GF-D8 (cell line): ENCODE measurements around the gene DHTKD1.
"Not testable (repeated sequence)": the region's sequence is repeated elsewhere in the genome, so short reads cannot be mapped to it uniquely, and the experiment has no call there.

ENCODE experiments used
- DNase-seq: peaks from one replicate; lab custom pipeline; 2025; lab: John Stamatoyannopoulos, UW

DHTKD1 gene

DNA sequence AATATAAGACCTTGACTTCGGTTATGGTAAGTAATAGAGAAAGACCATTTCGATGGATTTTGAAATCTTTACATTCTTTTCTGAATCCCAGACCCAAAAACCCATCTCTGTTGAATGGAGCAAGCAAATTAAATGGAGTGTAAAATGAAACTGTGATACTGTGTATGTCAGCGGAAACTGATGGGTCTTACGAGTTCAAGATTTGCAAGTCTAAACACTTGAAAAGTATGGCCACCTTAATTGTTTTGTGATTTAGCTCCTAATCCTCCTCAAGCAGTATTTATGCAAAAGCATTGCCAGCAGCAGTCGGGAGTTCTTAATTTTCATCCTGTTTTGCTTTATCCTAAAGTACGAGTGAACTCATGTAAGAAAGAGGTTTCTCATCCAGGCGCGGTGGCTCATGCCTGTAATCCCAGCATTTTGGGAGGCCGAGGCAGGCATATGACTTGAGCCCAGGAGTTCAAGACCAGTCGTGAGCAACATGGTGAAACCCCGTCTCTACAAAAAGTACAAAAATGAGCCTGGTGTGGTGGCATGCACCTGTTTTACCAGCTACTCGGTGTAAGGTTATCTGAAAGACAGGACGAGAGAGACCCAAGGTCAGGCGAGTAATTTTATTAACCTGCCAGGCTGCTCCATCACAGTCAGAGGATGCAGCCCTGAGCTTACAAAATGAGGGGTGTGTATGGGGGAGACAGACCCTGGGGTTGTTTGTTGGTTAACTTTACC lies 5.8 kb upstream of the DHTKD1 start:
- no peak for DNase-seq

DNA sequence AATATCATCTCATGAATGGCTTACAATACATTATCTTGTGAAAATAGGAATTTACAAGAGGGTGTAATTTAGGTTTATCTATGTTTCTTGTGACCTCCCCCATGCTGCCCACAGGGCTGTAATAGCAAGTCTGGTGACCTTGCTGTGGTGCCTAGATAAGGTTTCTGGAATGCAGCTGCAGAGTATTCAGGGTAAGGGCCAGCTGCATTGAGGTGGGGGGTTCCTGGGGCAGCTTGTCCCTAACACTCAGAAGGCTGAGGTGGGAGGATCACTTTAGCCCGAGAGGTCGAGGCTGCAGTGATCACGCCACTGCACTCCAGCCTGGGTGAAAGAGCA lies 5.3 kb upstream of the DHTKD1 start:
- no peak for DNase-seq

DNA sequence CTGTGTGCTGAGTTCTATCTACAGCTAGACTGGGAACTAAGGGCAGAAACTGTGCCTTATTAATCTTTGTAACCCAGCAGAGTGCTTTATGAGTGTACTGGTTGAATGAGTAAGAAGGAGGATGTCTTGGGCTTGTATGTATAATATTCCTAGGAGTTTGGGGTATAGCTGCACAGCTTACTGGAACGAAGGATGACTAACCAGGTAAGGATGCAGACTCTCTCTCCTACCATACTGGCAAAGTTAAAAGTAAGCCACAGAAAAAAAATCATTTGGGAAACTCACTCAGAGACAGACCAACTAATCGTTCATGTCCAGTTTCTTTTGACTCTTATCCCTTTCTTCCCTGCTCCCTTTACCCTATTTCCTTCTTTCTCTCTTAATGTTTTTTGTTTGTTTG lies 1.4 kb upstream of the DHTKD1 start:
- no peak for DNase-seq

DNA sequence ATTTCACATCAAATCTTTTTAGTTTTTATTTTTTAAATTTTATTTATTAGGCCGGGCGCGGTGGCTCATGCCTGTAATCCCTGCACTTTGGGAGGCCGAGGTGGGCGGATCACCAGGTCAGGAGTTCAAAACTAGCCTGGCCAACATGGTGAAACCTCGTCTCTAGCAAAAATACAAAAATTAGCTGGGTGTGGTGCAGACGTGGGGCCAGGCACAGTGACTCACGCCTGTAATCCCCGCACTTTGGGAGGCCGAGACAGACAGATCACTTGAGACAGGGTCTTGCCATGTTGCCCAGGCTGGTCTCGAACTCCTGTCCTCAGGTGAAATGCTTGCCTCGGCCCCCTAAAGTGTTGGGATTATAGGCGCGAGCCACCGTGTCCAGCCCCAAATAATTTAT lies 2.7 kb downstream of the DHTKD1 start:
- DNase-seq: not testable (repeated sequence)

DNA sequence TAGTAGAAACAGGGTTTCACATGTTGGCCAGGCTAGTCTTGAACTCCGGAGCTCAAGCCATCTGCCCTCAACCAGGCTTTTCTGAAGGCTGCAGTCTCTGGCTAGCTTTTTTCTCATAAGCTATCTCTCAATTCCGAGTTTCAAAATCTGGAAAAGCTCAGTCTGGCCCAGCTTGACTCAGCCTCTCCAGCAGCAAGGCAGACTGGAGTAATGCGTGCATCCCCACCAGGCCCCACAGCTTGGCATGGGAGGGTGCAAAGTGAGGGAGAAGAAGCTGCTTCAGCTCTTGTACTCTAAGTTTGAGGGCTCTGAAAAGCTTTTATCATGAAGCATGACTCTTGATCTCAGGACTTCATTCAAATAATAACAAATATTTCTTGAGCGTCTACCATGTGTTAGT lies 4.8 kb downstream of the DHTKD1 start:
- DNase-seq: no peak

DNA sequence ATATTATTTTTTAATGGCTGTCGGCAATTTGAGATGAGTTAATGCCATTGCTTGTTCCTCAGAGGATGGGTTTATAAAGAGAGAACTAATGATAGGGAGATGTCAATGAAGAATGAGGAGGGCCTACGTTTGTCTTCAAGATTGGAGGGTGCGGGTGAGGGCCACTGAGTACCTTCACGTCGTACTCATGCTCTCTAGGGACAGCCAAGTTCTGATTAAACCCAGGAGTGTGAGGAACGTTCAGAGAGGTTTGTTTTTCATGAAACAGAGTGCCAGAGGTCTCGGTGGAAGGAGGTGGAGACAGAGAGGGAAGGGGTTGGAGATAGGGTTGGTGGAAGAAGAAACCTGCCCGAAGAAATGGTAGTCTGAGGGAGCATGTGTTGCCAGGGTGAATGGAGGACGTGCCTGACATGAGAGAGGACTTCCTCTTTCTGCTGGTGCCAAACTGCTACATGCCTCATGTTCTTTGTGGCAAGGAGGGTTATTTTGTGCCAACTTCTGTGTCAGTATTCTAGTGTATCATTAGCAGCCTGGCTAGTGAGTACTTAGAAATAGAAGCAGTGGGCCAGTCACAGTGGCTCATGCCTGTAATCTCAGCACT lies 8.9 kb downstream of the DHTKD1 start:
- DNase-seq: peak; percentile 11

DNA sequence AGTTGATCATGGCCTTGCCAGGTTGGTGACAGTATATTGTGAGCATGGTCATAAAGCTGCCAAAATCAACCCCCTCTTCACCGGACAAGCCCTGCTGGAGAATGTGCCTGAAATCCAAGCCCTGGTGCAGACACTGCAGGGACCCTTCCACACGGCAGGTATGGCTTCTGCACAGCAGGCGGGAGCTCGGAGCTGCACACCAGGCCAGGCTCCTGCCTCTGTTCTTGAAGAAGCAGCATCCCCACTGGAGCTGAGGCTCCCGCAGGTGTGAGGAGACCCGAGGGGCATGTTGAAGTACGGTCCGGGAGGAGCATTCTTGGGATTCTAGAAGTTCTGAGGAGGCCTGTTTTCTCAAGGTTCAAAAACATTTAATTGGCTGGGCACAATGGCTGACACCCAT lies 12.7 kb downstream of the DHTKD1 start:
- no peak for DNase-seq

DNA sequence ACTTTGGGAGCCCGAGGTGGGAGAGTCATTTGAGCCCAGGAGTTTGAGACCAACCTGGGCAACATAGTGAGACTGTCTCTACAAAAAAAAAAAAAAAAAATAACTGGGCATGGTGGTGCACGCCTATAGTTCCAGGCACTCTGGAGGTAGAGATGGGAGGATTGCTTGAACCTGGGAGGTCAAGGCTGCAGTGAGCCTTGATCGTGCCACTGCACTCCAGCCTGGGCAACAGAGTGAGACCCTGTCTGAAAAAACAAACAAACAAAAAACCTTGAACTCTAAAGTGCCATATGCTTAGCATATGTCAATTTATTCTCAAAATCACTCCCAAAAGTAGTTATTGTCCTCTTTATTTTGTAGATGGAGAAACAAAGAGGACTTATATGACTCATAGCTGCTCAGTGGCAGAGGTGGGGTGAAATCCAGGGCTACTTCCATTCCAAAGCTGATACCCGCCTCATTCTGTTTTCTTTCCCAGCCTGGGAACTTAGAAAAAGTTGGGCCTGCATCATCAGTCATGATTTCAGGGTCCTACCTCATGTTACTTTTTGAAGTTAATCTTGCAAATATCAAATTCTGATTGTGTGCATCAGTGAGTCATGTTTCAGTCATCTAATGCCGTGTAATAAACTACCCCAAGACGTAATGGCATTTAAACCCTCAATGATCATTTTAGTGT lies 13.3 kb downstream of the DHTKD1 start:
- DNase-seq: no peak

DNA sequence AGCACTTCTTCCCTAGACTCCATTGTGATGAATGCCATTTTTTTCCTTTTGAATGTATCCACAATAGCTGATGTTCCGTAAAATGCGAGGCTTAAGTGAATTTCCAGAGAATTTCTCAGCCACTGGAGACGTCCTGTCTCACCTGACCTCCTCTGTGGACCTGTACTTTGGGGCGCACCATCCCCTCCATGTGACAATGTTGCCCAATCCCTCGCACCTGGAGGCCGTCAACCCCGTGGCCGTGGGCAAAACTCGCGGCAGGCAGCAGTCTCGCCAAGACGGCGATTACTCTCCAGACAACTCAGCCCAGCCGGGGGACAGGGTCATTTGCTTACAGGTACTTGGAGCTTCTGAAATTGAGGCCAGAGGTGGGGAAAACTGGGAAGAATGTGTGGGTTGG lies 20.2 kb downstream of the DHTKD1 start:
- DNase-seq: no peak

DNA sequence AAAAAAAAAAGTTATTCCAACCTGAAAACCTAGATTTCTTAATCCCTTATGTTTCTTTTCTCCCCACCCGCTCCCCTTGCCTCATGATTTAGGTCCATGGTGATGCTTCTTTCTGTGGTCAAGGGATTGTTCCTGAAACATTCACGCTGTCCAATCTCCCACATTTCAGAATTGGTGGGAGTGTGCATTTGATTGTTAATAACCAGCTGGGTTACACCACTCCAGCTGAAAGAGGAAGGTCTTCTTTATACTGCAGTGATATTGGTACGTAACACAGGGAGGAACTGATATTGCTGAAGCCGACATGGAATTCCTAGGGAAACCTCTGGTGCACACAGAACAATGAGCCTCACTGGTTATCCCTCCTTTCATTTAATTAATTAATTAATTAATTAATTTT lies 22.7 kb downstream of the DHTKD1 start:
- DNase-seq: no peak

DNA sequence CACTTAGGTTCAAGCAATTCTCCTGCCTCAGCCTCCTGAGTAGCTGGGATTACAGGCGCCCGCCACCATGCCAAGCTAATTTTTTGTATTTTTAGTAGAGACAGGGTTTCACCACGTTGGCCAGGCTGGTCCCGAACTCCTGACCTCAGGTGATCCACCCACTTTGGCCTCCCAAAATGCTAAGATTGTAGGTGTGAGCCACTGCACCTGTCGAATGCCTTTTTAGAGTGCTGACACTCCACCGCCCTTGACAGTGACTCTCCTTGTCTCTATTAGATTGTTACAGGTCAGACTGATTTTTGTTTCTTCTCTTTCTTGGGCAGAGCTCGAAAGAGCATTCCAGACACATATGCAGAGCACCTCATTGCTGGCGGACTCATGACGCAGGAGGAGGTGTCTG lies 28.6 kb downstream of the DHTKD1 start:
- DNase-seq: not testable (repeated sequence)

DNA sequence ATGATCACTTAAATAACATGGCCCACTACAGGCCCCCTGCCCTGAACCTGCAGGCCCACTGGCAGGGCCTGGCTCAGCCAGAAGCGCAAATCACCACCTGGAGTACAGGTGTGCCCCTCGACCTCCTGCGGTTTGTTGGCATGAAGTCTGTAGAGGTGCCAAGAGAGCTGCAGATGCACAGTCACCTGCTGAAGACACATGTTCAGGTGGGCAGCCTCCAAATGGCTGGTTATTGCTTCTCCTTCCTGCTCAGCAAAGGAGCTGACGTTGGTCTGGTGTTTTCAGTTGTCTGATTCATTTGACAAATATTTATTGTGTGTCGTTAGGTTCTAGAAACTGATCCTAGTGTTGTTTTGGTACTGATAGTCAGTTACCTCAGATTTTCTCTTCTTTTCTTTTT lies 29.0 kb downstream of the DHTKD1 start:
- DNase-seq: no peak

DNA sequence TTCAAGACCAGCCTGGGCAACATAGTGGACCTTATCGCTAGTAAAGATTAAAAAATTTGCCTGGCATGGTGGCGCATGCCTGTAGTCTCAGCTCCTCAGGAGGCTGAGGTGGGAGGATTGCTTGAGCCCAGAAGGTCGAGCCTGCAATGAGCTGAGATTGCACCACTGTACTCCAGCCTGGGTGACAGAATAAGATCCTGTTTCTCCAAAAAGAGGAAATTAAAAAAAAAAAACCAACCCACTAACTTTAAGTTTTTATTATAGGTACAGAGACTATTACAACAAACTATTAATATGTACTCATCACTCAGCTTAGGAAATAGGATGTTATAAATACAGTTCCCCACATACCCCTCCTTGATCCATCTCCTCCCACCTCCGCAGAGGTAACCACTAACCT lies 30.2 kb downstream of the DHTKD1 start:
- DNase-seq: no peak

DNA sequence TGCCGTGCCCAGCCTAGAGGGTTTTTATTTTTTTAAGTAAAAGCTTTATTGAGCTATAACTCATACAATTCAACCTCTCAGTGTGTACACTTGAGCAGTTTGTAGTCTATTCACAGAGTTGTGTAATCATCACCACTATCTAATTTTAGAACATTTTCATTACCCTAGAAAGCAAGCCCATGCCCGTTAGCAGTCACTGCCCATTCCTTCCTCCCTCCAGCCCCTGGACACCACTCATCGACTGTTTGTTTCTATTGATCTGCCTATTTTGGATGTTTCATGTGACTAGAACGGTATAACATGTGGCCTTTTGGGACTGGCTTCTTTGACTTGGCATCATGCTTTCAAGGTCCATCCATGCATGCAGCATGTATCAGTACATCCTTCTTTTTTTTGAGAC lies 35.0 kb downstream of the DHTKD1 start:
- no peak for DNase-seq

DNA sequence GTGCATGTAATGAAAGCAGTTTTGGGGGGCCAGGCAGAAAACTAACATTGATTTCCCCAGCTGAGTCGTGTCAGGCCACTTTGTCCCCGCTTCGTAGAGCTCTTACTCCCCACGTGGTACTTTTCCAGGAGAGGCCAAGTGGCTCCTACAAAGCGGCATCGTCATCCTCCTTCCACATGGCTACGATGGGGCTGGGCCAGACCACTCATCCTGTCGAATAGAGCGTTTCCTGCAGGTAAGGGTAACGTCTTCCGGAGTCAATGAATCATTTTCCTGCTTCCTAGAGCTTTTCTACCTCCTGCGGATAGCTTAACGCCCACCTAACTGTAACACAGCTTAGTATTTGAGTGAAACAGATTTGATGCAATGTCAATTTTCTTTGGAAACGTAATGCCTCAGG lies 39.0 kb downstream of the DHTKD1 start:
- DNase-seq: no peak

DNA sequence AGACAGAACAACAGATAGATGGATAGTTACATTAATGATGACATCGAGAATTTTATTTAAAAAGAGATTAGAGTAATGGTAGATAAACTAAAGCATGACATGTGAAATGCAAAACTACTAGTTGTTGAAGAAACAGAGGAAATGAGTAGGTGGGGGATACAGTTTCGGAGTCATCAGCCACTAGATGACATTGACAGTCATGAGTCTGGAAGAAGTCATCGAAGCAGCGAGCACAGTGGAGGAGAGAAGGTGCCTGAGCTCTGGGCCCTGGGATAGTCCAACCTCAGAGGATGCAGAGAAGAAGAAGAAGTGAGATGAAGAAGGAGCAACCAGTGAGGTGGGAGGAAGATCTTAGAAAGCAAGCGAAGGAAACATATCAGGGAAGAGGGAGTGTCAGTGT lies 40.5 kb downstream of the DHTKD1 start:
- DNase-seq: no peak

DNA sequence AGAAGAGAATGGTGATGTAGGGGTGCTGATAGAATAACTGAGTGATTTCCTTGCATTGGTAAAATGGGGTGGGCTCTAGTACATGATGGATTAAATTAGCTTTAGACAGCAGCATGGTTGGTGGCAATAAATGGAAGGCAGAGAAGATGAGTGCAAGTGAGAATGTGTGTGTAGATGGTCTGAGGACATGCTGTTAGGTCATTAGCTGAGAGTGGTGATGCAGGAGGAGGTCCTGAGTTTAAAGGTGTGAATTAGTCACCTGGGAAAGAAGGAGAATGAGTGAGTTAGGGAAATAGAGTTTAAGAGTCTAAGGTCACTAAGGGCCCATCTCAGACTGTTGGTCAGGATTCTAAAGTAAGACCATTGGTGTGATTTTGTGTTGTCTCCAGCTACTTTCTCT lies 42.8 kb downstream of the DHTKD1 start:
- DNase-seq: no peak

DNA sequence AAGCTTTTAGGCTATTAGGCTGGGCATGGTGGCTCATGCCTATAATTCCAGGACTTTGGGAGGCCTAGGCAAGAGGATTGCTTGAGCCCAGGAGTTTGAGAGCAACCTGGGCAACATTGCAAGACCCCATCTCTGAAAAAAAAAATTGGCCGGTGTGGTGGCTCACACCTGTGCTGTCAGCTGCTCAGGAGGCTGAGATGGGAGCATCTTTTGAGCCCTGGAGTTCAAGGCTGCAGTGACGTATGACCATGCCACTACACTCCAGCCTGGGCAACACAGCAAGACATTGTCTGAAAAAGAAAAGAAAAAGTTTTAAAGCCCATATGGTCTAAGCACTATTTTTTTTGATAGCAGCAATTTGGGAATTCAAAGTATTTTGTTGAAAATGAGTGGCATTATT lies 44.9 kb downstream of the DHTKD1 start:
- DNase-seq: no peak

DNA sequence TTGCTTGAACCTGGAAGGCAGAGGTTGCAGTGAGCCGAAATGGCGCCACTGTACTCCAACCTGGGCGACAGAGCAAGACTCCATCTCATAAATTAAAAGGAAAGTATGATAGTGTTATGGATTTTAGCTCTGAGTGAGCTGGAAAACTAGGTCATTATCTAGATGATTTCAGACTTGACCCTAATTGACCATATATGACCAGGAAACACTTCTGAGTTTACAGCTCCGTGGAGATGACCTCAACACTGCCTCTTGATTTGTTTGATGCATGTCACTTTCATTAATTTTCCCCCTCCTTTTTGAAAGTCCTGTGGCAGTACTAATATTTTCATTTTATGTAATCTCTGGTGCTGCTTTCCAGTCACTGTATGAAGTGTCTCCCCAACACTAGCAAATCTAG lies 52.9 kb downstream of the DHTKD1 start:
- DNase-seq: no peak

DNA sequence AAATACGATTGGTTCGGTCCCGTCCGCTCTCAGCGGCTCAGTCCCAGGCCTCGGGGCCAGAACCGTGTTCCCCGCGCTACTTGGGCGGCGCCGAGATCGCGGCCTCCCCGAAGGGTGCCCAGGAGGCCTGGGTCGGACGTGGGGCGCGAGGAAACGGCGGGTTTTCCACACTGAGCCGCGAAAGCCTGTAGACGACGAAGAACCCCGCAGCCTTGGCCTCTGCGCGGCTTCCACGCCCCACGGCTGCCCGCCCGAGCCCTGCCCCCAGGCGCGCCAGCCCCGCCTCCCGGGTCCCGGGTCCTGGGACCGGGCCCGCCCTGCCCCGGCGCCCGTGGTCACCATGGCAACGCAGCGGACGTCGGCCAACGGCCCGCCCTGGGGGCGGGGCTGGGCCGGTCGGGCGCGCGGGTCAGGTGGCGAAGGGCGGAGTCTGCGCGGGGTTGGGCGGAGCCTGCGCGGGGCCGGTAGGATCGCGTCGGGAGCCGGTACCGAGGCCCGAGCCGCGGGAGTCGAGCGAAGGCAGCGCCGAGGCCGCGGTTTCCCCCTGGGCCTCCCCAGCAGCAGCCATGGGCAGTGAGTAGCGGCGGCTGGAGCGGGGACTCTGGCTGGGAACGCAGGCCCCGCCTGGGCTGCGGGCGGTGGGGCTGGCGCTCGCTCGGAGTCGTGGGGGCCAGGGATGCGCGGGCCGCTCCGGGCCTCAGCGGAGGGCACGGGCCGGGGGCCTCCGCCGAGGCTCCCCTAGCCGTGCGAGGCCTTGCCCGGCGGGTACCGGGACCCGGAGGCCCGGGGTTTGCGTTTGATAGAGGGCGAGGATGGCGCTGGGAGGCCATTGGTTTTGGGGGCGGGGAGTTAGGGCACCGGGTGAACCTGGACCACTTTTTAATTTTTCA lies 60.7 kb downstream of the DHTKD1 start, which contains the start of gene SEC61A2:
Gene SEC61A2, plus strand, starts transcription at position 456 of the 890 bp plus-strand sequence. Its CDS starts 111 bp downstream, at position 567.
- peak; percentile 71 for DNase-seq

DNA sequence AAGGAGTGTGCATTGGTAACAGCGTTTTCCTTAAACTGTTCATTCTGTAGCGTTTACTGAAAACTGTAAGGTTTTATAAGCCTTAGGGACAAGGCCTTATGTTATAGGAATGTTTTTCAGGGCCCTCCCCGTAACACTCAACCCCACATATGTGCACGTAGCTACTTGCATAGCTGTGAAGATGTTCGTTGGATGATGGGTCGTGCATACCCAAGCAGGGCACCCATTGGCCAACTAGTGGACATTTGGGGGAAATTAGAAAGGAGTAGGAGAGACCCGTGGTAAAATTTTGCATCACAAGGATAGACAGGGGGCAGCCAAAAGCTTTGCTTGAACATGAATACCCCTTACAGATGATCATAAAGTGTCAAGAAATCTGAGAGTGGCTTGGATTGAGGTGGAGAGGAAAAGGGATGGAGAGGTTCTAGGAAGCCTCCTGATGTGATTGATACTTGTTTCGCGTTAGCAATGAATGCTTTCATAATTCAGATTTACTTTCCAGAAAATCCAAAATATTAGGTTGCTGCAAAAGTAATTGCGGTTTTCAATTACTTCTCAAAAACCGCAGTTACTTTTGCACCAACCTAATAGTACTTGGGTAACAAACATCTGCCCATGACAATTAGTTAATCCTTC lies 61.6 kb downstream of the DHTKD1 start:
- DNase-seq: peak; percentile 63

DNA sequence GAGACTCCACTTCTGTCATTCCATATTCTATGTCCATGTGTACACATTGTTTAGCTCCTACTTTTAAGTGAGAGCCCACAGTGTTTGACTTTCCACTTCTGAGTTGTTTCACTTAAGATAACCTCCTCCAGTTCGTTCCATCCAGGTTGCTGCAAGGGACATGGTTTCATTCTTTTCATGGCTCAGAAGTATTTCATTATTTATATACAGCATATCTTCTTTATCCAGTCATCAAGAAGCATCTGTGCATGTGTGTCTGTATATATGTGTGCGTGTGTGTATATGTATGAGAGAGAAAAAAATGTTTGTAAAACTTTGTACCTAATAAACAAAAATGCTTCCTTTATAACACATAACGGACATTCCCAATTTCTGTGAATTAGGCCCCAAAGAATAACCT lies 66.9 kb downstream of the DHTKD1 start:
- no peak for DNase-seq
